Tibial nerve (tissue), 4 donors: Measurements from ENCODE around the gene PPIP5K2.

Experiments used
- EP300 ChIP-seq, 2 donors: sonication (generic); formaldehyde crosslinking; IDR thresholded peaks; one replicate each; pipeline ENCODE4 v1.6.1; 2017; ENCODE audit warnings: antibody characterized with exemption in 2 of 2, mild to moderate bottlenecking in 1 of 2
- TF ChIP-seq, protein P1 (sequence below), 5 experiments: fragments of 200-600 bp in 3 of 5; fragments of 450-650 bp in 2 of 5; sonication (generic) in 3 of 5; IDR thresholded peaks; one replicate each; pipeline ENCODE4 v1.5.1; 2016 to 2019; ENCODE audit warnings: antibody characterized with exemption in 5 of 5, mild to moderate bottlenecking in 3 of 5, moderate library complexity in 2 of 5

GRCh38 chr5:103256178-103256577 lies 136.1 kb downstream of the PPIP5K2 start:
- TF ChIP-seq, protein P1, sequence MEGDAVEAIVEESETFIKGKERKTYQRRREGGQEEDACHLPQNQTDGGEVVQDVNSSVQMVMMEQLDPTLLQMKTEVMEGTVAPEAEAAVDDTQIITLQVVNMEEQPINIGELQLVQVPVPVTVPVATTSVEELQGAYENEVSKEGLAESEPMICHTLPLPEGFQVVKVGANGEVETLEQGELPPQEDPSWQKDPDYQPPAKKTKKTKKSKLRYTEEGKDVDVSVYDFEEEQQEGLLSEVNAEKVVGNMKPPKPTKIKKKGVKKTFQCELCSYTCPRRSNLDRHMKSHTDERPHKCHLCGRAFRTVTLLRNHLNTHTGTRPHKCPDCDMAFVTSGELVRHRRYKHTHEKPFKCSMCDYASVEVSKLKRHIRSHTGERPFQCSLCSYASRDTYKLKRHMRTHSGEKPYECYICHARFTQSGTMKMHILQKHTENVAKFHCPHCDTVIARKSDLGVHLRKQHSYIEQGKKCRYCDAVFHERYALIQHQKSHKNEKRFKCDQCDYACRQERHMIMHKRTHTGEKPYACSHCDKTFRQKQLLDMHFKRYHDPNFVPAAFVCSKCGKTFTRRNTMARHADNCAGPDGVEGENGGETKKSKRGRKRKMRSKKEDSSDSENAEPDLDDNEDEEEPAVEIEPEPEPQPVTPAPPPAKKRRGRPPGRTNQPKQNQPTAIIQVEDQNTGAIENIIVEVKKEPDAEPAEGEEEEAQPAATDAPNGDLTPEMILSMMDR (IDR thresholded peaks at IDR 0.05): no peak
- no peak for TF ChIP-seq EP300 (IDR thresholded peaks at IDR 0.05)
